ENCODE data around the gene CNGB1.

DNA sequence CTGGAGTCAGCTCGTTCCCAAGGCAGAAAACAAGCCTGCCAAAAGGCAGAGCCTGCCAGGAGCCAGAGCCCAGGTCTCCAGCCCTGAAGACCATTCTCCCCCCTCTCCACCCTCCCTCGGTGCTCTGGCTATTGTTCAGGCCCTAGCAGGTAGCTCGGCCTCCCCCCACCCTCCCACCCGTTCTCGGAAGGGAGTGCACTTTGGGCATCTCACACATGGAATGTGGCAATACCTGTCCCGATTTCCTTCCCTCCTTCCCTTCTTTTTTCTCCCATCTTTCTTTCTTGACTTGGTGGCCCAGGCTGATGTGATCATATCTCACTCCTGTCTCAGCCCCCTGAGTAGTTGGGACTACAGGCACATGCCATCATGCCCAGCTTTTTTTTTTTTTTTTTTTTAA lies 12.4 kb downstream of the CNGB1 start:
- TF ChIP-seq, protein P1, sequence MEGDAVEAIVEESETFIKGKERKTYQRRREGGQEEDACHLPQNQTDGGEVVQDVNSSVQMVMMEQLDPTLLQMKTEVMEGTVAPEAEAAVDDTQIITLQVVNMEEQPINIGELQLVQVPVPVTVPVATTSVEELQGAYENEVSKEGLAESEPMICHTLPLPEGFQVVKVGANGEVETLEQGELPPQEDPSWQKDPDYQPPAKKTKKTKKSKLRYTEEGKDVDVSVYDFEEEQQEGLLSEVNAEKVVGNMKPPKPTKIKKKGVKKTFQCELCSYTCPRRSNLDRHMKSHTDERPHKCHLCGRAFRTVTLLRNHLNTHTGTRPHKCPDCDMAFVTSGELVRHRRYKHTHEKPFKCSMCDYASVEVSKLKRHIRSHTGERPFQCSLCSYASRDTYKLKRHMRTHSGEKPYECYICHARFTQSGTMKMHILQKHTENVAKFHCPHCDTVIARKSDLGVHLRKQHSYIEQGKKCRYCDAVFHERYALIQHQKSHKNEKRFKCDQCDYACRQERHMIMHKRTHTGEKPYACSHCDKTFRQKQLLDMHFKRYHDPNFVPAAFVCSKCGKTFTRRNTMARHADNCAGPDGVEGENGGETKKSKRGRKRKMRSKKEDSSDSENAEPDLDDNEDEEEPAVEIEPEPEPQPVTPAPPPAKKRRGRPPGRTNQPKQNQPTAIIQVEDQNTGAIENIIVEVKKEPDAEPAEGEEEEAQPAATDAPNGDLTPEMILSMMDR (IDR thresholded peaks at IDR 0.05), result no peak
- no peak for TF ChIP-seq POLR2A (IDR thresholded peaks at IDR 0.05)

All from uterus (tissue), 2 donors.